Measurements from ENCODE around the gene SH2D1B.

DNA sequence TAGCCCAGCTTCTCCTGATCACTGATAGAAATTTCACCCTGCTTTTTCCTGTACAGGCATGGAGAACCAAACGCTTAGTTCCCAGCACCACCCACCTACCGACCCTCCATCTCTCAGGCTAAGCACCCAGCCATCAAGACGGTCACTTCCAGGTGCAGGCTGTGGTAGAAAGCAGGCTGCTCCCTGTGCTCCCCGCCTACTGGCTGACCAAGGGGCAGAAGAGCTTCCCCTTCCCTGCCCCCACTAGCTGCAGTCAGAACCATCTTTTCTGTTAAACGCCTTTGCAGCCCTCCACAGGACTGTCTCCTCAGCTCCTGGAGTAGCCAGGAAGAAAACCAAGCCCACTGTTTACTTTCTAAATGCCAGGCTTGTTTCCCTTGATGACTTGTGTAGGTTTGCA lies 58.2 kb downstream of the SH2D1B start:
- TF ChIP-seq POLR2AphosphoS5 (IDR thresholded peaks at IDR 0.05; ENCODE audit: low read depth) (no peak), GABPA (IDR thresholded peaks at IDR 0.05; ENCODE audit: low read depth) (no peak), SPI1 (IDR thresholded peaks at IDR 0.05; ENCODE audit: borderline replicate concordance, low read depth) (no peak)
- TF ChIP-seq, protein P1, sequence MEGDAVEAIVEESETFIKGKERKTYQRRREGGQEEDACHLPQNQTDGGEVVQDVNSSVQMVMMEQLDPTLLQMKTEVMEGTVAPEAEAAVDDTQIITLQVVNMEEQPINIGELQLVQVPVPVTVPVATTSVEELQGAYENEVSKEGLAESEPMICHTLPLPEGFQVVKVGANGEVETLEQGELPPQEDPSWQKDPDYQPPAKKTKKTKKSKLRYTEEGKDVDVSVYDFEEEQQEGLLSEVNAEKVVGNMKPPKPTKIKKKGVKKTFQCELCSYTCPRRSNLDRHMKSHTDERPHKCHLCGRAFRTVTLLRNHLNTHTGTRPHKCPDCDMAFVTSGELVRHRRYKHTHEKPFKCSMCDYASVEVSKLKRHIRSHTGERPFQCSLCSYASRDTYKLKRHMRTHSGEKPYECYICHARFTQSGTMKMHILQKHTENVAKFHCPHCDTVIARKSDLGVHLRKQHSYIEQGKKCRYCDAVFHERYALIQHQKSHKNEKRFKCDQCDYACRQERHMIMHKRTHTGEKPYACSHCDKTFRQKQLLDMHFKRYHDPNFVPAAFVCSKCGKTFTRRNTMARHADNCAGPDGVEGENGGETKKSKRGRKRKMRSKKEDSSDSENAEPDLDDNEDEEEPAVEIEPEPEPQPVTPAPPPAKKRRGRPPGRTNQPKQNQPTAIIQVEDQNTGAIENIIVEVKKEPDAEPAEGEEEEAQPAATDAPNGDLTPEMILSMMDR (IDR thresholded peaks at IDR 0.05; ENCODE audit: insufficient read depth, low read length) = no peak
- TF ChIP-seq, protein P2, sequence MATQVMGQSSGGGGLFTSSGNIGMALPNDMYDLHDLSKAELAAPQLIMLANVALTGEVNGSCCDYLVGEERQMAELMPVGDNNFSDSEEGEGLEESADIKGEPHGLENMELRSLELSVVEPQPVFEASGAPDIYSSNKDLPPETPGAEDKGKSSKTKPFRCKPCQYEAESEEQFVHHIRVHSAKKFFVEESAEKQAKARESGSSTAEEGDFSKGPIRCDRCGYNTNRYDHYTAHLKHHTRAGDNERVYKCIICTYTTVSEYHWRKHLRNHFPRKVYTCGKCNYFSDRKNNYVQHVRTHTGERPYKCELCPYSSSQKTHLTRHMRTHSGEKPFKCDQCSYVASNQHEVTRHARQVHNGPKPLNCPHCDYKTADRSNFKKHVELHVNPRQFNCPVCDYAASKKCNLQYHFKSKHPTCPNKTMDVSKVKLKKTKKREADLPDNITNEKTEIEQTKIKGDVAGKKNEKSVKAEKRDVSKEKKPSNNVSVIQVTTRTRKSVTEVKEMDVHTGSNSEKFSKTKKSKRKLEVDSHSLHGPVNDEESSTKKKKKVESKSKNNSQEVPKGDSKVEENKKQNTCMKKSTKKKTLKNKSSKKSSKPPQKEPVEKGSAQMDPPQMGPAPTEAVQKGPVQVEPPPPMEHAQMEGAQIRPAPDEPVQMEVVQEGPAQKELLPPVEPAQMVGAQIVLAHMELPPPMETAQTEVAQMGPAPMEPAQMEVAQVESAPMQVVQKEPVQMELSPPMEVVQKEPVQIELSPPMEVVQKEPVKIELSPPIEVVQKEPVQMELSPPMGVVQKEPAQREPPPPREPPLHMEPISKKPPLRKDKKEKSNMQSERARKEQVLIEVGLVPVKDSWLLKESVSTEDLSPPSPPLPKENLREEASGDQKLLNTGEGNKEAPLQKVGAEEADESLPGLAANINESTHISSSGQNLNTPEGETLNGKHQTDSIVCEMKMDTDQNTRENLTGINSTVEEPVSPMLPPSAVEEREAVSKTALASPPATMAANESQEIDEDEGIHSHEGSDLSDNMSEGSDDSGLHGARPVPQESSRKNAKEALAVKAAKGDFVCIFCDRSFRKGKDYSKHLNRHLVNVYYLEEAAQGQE (IDR thresholded peaks at IDR 0.05; ENCODE audit: insufficient replicate concordance, low read depth) = no peak
